SK-N-SH (cell line): ENCODE results near the gene ZNF446. TPM values are rescaled to one million over a fixed set of nuclear protein-coding genes. Genes with fewer than 3 reads are reported as not detected.

ENCODE experiments used
- CTCF ChIA-PET: fragments of 300-600, 350-600 bp; formaldehyde crosslinking; extraction: SDS; loops from one replicate; lab custom pipeline; 2021; lab: Yijun Ruan, JAX
- POLR2A ChIA-PET: fragments of 350-600 bp; sonication (Branson Sonifier 250); formaldehyde crosslinking; extraction: SDS; loops from one replicate; lab custom pipeline; 2020; ENCODE audit warnings: antibody characterized with exemption, inconsistent platforms; lab: Yijun Ruan, JAX
- DNase-seq: peaks from one replicate; pipeline ENCODE4 v3.0.0; 2012
- H2AFZ ChIP-seq: fragments of 200-600 bp; sonication (generic); 2 replicates; pipeline ENCODE4 v1.8.1; 2016; ENCODE audit warnings: antibody characterized with exemption, mild to moderate bottlenecking, low read depth
- H3F3A ChIP-seq: fragments of 200-600 bp; sonication (generic); replicated peaks from 2 replicates; pipeline ENCODE3; 2016; ENCODE audit warnings: antibody characterized with exemption, mild to moderate bottlenecking; ENCODE audit not compliant: insufficient read depth
- H3K27ac ChIP-seq, 2 experiments: fragments of 200-500 bp in 1 of 2; fragments of 200-600 bp in 1 of 2; sonication (Bioruptor generic) in 1 of 2; sonication (generic), shearing (Covaris generic) in 1 of 2; 2 replicates each; pipeline versions ENCODE4 v1.5.1 to v1.6.1; 2014 to 2016; ENCODE audit warnings: low read depth in 2 of 2, inconsistent platforms in 1 of 2, low read length in 1 of 2, mild to moderate bottlenecking in 1 of 2, mixed read lengths in 1 of 2
- H3K27me3 ChIP-seq: fragments of 200-600 bp; sonication (generic), shearing (Covaris generic); 2 replicates; pipeline ENCODE4 v1.6.1; 2016; ENCODE audit warnings: mixed run types; ENCODE audit not compliant: insufficient read depth
- H3K36me3 ChIP-seq, 2 experiments: fragments of 200-500 bp in 1 of 2; fragments of 200-600 bp in 1 of 2; sonication (Bioruptor generic) in 1 of 2; sonication (generic) in 1 of 2; replicated peaks in 1 of 2; 2 replicates each; pipeline versions ENCODE3 to v1.5.1; 2014 to 2016; ENCODE audit warnings: low read length in 1 of 2, mild to moderate bottlenecking in 1 of 2; ENCODE audit not compliant: insufficient read depth in 2 of 2, control insufficient read depth in 1 of 2
- H3K4me1 ChIP-seq, 2 experiments: fragments of 200-500 bp in 1 of 2; fragments of 200-600 bp in 1 of 2; sonication (Bioruptor generic) in 1 of 2; sonication (generic), shearing (Covaris generic) in 1 of 2; 2 replicates each; pipeline versions ENCODE4 v1.5.1 to v1.6.1; 2014 to 2016; ENCODE audit warnings: low read depth in 1 of 2, low read length in 1 of 2, mixed run types in 1 of 2; ENCODE audit not compliant: insufficient read depth in 2 of 2, control insufficient read depth in 1 of 2
- H3K4me2 ChIP-seq: fragments of 200-600 bp; sonication (generic), shearing (Covaris generic); 2 replicates; pipeline ENCODE4 v1.6.1; 2017; ENCODE audit warnings: mixed run types
- H3K4me3 ChIP-seq, 2 experiments: fragments of 200-500 bp in 1 of 2; fragments of 200-600 bp in 1 of 2; sonication (Bioruptor generic) in 1 of 2; sonication (generic), shearing (Covaris generic) in 1 of 2; 2 replicates each; pipeline versions ENCODE4 v1.5.1 to v1.8.1; 2014 to 2016; ENCODE audit warnings: low read depth in 2 of 2, inconsistent platforms in 1 of 2, low read length in 1 of 2, mild to moderate bottlenecking in 1 of 2, mixed read lengths in 1 of 2, moderate library complexity in 1 of 2
- H3K79me2 ChIP-seq: fragments of 200-600 bp; sonication (generic); 2 replicates; pipeline ENCODE4 v1.8.1; 2017; ENCODE audit warnings: mild to moderate bottlenecking; ENCODE audit not compliant: insufficient read depth
- H3K9ac ChIP-seq: fragments of 200-600 bp; sonication (generic); 2 replicates; pipeline ENCODE4 v1.6.1; 2017; ENCODE audit warnings: mixed run types
- H3K9me2 ChIP-seq: fragments of 200-600 bp; sonication (generic); 2 replicates; pipeline ENCODE4 v1.6.1; 2017; ENCODE audit warnings: mixed run types
- H3K9me3 ChIP-seq: fragments of 200-600 bp; sonication (generic); 2 replicates; pipeline ENCODE4 v1.6.1; 2017; ENCODE audit warnings: mixed run types, mild to moderate bottlenecking, moderate library complexity
- H4K20me1 ChIP-seq: fragments of 200-600 bp; sonication (generic); 2 replicates; pipeline ENCODE4 v1.6.1; 2017; ENCODE audit warnings: mild to moderate bottlenecking, mixed run types; ENCODE audit not compliant: insufficient read depth
- CHD2 ChIP-seq: fragments of 150-350 bp; IDR thresholded peaks from 2 replicates; pipeline ENCODE4 v1.6.1; 2018; ENCODE audit warnings: low read length; ENCODE audit not compliant: partially characterized antibody
- ELF1 ChIP-seq: IDR thresholded peaks from 2 replicates; pipeline ENCODE4 v1.4.0; 2012
- EP300 ChIP-seq, 2 experiments: IDR thresholded peaks; 2 replicates each; pipeline versions ENCODE4 v1.4.0 to v1.6.1; 2012; ENCODE audit warnings: borderline replicate concordance in 1 of 2, low read depth in 1 of 2, low read length in 1 of 2
- EZH2phosphoT487 ChIP-seq: fragments of 200-600 bp; sonication (generic); IDR thresholded peaks from 2 replicates; pipeline ENCODE4 v1.6.1; 2017; ENCODE audit warnings: low read depth, mixed run types, mild to moderate bottlenecking, antibody characterized with exemption, moderate library complexity, borderline replicate concordance
- JUND ChIP-seq: IDR thresholded peaks from 2 replicates; pipeline ENCODE4 v1.4.0; 2012
- MAX ChIP-seq: IDR thresholded peaks from 2 replicates; pipeline ENCODE4 v1.4.0; 2012; ENCODE audit warnings: low read depth
- MEF2A ChIP-seq: IDR thresholded peaks from 2 replicates; pipeline ENCODE4 v1.4.0; 2012; ENCODE audit warnings: low read depth, borderline replicate concordance
- POLR2AphosphoS5 ChIP-seq: IDR thresholded peaks from 2 replicates; pipeline ENCODE4 v1.6.1; 2012; ENCODE audit warnings: low read depth, low read length
- REST ChIP-seq: IDR thresholded peaks from 2 replicates; pipeline ENCODE4 v1.6.1; 2012; ENCODE audit warnings: mild to moderate bottlenecking, low read depth, low read length, moderate library complexity
- RFX5 ChIP-seq: IDR thresholded peaks from 2 replicates; pipeline ENCODE4 v1.6.1; 2012; ENCODE audit warnings: mild to moderate bottlenecking, improper control_type of control experiment, low read length
- SIN3A ChIP-seq: IDR thresholded peaks from 2 replicates; pipeline ENCODE4 v1.6.1; 2012; ENCODE audit warnings: low read depth, mild to moderate bottlenecking, low read length, moderate library complexity, borderline replicate concordance
- SMC3 ChIP-seq: IDR thresholded peaks from 2 replicates; pipeline ENCODE4 v1.6.1; 2012; ENCODE audit warnings: low read depth, low read length, improper control_type of control experiment
- TAF1 ChIP-seq: IDR thresholded peaks from 2 replicates; pipeline ENCODE4 v1.6.1; 2012; ENCODE audit warnings: low read depth, mild to moderate bottlenecking, low read length, moderate library complexity, borderline replicate concordance
- TCF12 ChIP-seq: IDR thresholded peaks from 2 replicates; pipeline ENCODE4 v1.4.0; 2012
- USF2 ChIP-seq: fragments of 150-350 bp; IDR thresholded peaks from 2 replicates; pipeline ENCODE4 v1.6.1; 2017; ENCODE audit warnings: antibody characterized with exemption, low read length, low read depth, borderline replicate concordance
- YY1 ChIP-seq: IDR thresholded peaks from 2 replicates; pipeline ENCODE4 v1.4.0; 2012; ENCODE audit warnings: low read depth, mild to moderate bottlenecking
- ZBTB33 ChIP-seq: IDR thresholded peaks from 2 replicates; pipeline ENCODE4 v1.4.0; 2012; ENCODE audit warnings: low read depth, borderline replicate concordance
- WGBS: methylation state at CpG from one replicate; pipeline ENCODE4 v1.1.6; 2017; ENCODE audit warnings: low lambda C conversion rate; 5-methylcytosine and 5-hydroxymethylcytosine counted together
- polyA plus RNA-seq, 3 experiments: library from polyadenylated mRNA; depleted of rRNA; stranded (reverse); fragments of >200 nt; gene quantifications; 2 replicates each; pipeline ENCODE4 v1.2.3, GENCODE V29; 2012

ZNF446 gene
- polyA plus RNA-seq, 1 of the 3 experiments (the other 2 are of a cell fraction), result 6.9 TPM

GRCh38 chr19:58480831-58481230 lies 4.7 kb downstream of the ZNF446 start:
- no peaks in the 10 kb centered on the region for H3K79me2 ChIP-seq
- ChIA-PET POLR2A (no interaction called here), CTCF (interaction anchor here (0.7 kb wide), 1 partner anchor 12 kb away, joined by 3 read pairs; no protein-coding TSS in a partner anchor)
- H4K20me1 ChIP-seq, result no peaks in the 10 kb centered on the region
- no peak overlapping the region for H3K9ac ChIP-seq
- H3K4me1 ChIP-seq, result peaks cover 0 to 17% of the 10 kb centered on the region in 2 experiments; a peak in 1 of 4 replicates
- 71% methylated on average over 2 of the region's 2 CpGs for WGBS
- no peak for TF ChIP-seq TCF12
- peaks cover 0 to 17% of the 10 kb centered on the region in 2 experiments for H3K36me3 ChIP-seq
- no peak overlapping the region for H3K4me3 ChIP-seq
- H3K4me2 ChIP-seq, result no peak overlapping the region
- no peaks in the 10 kb centered on the region for H3K9me2 ChIP-seq
- no peak overlapping the region for H3K27ac ChIP-seq
- no peaks in the 10 kb centered on the region for H3K9me3 ChIP-seq
- H2AFZ ChIP-seq, result no peak overlapping the region
- H3F3A ChIP-seq, result no peaks in the 10 kb centered on the region
- no peaks in the 10 kb centered on the region for H3K27me3 ChIP-seq
- no peak for DNase-seq

GRCh38 chr19:58482372-58482771 lies 6.2 kb downstream of the ZNF446 start:
- ChIA-PET CTCF (no interaction called here), POLR2A (no interaction called here)
- DNase-seq, result no peak

GRCh38 chr19:58483776-58484175 lies 7.6 kb downstream of the ZNF446 start:
- no peaks in the 10 kb centered on the region for H3K9me2 ChIP-seq
- ChIA-PET CTCF (interaction anchor here (0.8 to 1.4 kb wide), 2 partner anchors 12 to 35 kb away, joined by 3 to 4 read pairs; no protein-coding TSS in a partner anchor), POLR2A (no interaction called here)
- H3K36me3 ChIP-seq, result peaks cover 0 to 17% of the 10 kb centered on the region in 2 experiments
- H3K27ac ChIP-seq, result no peak overlapping the region
- no peaks in the 10 kb centered on the region for H4K20me1 ChIP-seq
- WGBS, result 95% methylated on average over 2 of the region's 2 CpGs
- H3K4me2 ChIP-seq, result no peak overlapping the region
- no peak overlapping the region for H3K9ac ChIP-seq
- H3K4me3 ChIP-seq, result no peak overlapping the region
- no peaks in the 10 kb centered on the region for H3F3A ChIP-seq
- H2AFZ ChIP-seq, result no peak overlapping the region
- no peak for DNase-seq
- H3K27me3 ChIP-seq, result no peaks in the 10 kb centered on the region
- H3K9me3 ChIP-seq, result no peaks in the 10 kb centered on the region
- no peaks in the 10 kb centered on the region for H3K4me1 ChIP-seq
- H3K79me2 ChIP-seq, result no peaks in the 10 kb centered on the region
- TF ChIP-seq POLR2AphosphoS5, result no peak
- no peak for TF ChIP-seq TCF12
- no peak for TF ChIP-seq USF2
- TF ChIP-seq JUND, result no peak
- TF ChIP-seq REST, result no peak
- no peak for TF ChIP-seq MAX
- no peak for TF ChIP-seq EZH2phosphoT487

More at GRCh38 chr19:58482372-58482771, 6.2 kb downstream of the ZNF446 start:
- no peak overlapping the region for H3K4me2 ChIP-seq
- no peaks in the 10 kb centered on the region for H3F3A ChIP-seq
- H3K27me3 ChIP-seq, result no peaks in the 10 kb centered on the region
- H3K36me3 ChIP-seq, result peaks cover 0 to 17% of the 10 kb centered on the region in 2 experiments
- H3K27ac ChIP-seq, result no peak overlapping the region
- WGBS, result 91% methylated on average over 6 of the region's 7 CpGs
- H4K20me1 ChIP-seq, result no peaks in the 10 kb centered on the region
- H3K9me3 ChIP-seq, result no peaks in the 10 kb centered on the region
- peaks cover 0 to 7% of the 10 kb centered on the region in 2 experiments; a peak in 1 of 4 replicates for H3K4me1 ChIP-seq
- H3K9me2 ChIP-seq, result no peaks in the 10 kb centered on the region
- no peak for TF ChIP-seq MEF2A
- TF ChIP-seq YY1, result no peak
- no peak for TF ChIP-seq JUND
- no peak for TF ChIP-seq ELF1
- TF ChIP-seq CHD2, result no peak
- TF ChIP-seq EP300 (IDR thresholded peaks at IDR 0.05; ENCODE audit: borderline replicate concordance in 1 of 2, low read depth in 1 of 2, low read length in 1 of 2), result no peak
- TF ChIP-seq SMC3, result no peak
- no peak for TF ChIP-seq TAF1
- no peak for TF ChIP-seq RFX5
- TF ChIP-seq EZH2phosphoT487, result no peak
- TF ChIP-seq SIN3A, result no peak
- TF ChIP-seq ZBTB33, result no peak
- no peaks in the 10 kb centered on the region for H3K79me2 ChIP-seq
- no peak overlapping the region for H3K4me3 ChIP-seq
- H3K9ac ChIP-seq, result no peak overlapping the region
- H2AFZ ChIP-seq, result no peak overlapping the region
